ENCODE data around the gene SPAG9.

The SPAG9 gene

DNA sequence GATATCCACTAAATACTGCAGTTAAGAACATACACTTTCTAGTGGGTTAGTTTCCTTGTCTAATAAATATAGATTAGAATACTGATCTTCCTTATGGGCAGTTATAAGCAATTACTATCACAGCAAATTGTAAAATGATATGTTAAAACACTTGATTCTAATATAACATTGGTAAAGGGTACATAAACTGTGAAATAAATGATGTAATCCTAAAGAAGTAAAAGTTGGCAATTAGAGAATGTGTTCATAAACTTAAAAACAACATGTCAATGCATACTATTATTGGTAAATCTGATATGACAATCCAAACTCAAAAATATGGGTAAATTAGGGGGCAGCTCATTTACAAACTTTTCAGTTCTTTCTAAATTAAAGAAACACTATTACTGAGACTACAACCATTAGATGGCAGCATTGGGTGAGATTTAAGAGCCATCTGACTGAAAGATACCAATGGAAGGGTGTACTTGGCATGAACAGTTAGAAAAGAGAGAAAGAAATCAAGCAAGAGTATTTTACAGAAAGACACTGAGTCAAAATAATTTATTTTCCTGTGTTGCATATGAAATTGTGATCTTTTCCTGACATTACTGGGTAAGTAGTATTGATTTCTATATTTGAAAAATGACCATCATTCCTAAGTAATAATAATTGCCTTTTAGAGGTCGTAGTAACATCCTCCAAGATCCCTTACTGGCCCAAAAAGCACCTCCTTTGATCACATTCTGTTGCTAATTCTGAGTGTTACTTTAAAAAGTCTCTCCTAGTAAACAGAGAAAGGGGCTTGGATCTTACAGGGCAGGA lies 119.6 kb downstream of the SPAG9 start:
- no peaks in the 10 kb centered on the region for H3K4me1 ChIP-seq (ENCODE audit: insufficient read depth, low read length)
- H3K27ac ChIP-seq (ENCODE audit: low read depth, low read length): no peak overlapping the region
- H3K9me3 ChIP-seq (ENCODE audit: low read length): no peaks in the 10 kb centered on the region
- H3K4me3 ChIP-seq (ENCODE audit: low read depth in 1 of 2, low read length in 2 of 2): no peak overlapping the region
- no peak overlapping the region for H3K9ac ChIP-seq (ENCODE audit: low read length)
- H3K27me3 ChIP-seq (ENCODE audit: control insufficient read depth in 1 of 2, insufficient read depth in 2 of 2, low read length in 2 of 2): no peaks in the 10 kb centered on the region
- peaks cover 47% of the 10 kb centered on the region for H3K36me3 ChIP-seq (ENCODE audit: insufficient read depth, low read length)

- H3K9me3 ChIP-seq (ENCODE audit: low read length): no peaks in the 10 kb centered on the region
- H3K9ac ChIP-seq (ENCODE audit: low read length): no peak overlapping the region
Measured at GRCh38 chr17:50995668-50996067, 125.0 kb downstream of the SPAG9 start.

GRCh38 chr17:50993544-50993943 lies 127.1 kb downstream of the SPAG9 start:
- Histone ChIP-seq H3K9ac (ENCODE audit: low read length) (no peak overlapping the region), H3K9me3 (ENCODE audit: low read length) (no peaks in the 10 kb centered on the region), H3K27me3 (ENCODE audit: control insufficient read depth in 1 of 2, insufficient read depth in 2 of 2, low read length in 2 of 2) (no peaks in the 10 kb centered on the region), H3K4me1 (ENCODE audit: insufficient read depth, low read length) (no peaks in the 10 kb centered on the region), H3K27ac (ENCODE audit: low read depth, low read length) (no peak overlapping the region), H3K36me3 (ENCODE audit: insufficient read depth, low read length) (peaks cover 76% of the 10 kb centered on the region), H3K4me3 (ENCODE audit: low read depth in 1 of 2, low read length in 2 of 2) (no peak overlapping the region)

More at GRCh38 chr17:50995668-50996067, 125.0 kb downstream of the SPAG9 start:
- peaks cover 72% of the 10 kb centered on the region for H3K36me3 ChIP-seq (ENCODE audit: insufficient read depth, low read length)
- no peaks in the 10 kb centered on the region for H3K4me1 ChIP-seq (ENCODE audit: insufficient read depth, low read length)
- no peak overlapping the region for H3K27ac ChIP-seq (ENCODE audit: low read depth, low read length)
- H3K27me3 ChIP-seq (ENCODE audit: control insufficient read depth in 1 of 2, insufficient read depth in 2 of 2, low read length in 2 of 2): no peaks in the 10 kb centered on the region
- H3K4me3 ChIP-seq (ENCODE audit: low read depth in 1 of 2, low read length in 2 of 2): no peak overlapping the region

GRCh38 chr17:50989149-50989548 lies 131.5 kb downstream of the SPAG9 start:
- Histone ChIP-seq H3K36me3 (ENCODE audit: insufficient read depth, low read length) (peaks cover 68% of the 10 kb centered on the region), H3K4me3 (ENCODE audit: low read depth in 1 of 2, low read length in 2 of 2) (no peak overlapping the region), H3K9ac (ENCODE audit: low read length) (no peak overlapping the region), H3K27ac (ENCODE audit: low read depth, low read length) (no peak overlapping the region), H3K4me1 (ENCODE audit: insufficient read depth, low read length) (no peaks in the 10 kb centered on the region), H3K9me3 (ENCODE audit: low read length) (no peaks in the 10 kb centered on the region), H3K27me3 (ENCODE audit: control insufficient read depth in 1 of 2, insufficient read depth in 2 of 2, low read length in 2 of 2) (no peaks in the 10 kb centered on the region)

DNA sequence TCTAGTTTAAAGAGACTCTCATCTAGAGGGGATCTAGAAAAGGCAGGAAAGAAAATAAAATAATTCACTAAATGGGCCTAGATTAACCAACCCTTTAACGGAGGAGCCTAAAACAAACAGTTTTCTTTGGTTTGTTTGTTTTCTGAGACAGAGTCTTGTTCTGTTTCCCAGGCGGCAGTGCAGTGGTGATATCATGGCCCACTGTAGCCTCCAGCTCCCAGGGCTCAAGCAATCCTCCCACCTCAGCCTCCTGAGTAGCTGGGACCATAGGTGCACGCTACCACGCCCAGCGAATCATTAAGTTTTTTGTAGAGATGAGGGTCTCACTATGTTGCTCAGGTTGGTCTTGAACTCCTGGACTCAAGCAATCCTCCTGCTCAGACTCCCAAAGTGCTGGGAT lies 132.2 kb downstream of the SPAG9 start:
- Histone ChIP-seq H3K27me3 (ENCODE audit: control insufficient read depth in 1 of 2, insufficient read depth in 2 of 2, low read length in 2 of 2) (no peaks in the 10 kb centered on the region), H3K9ac (ENCODE audit: low read length) (no peak overlapping the region), H3K4me3 (ENCODE audit: low read depth in 1 of 2, low read length in 2 of 2) (no peak overlapping the region), H3K9me3 (ENCODE audit: low read length) (no peaks in the 10 kb centered on the region), H3K4me1 (ENCODE audit: insufficient read depth, low read length) (no peaks in the 10 kb centered on the region), H3K36me3 (ENCODE audit: insufficient read depth, low read length) (peaks cover 63% of the 10 kb centered on the region), H3K27ac (ENCODE audit: low read depth, low read length) (no peak overlapping the region)

- no peak overlapping the region for H3K9ac ChIP-seq (ENCODE audit: low read length)
- H3K27me3 ChIP-seq (ENCODE audit: control insufficient read depth in 1 of 2, insufficient read depth in 2 of 2, low read length in 2 of 2): no peaks in the 10 kb centered on the region
- H3K36me3 ChIP-seq (ENCODE audit: insufficient read depth, low read length): peaks cover 58% of the 10 kb centered on the region
- no peak overlapping the region for H3K27ac ChIP-seq (ENCODE audit: low read depth, low read length)
- H3K4me1 ChIP-seq (ENCODE audit: insufficient read depth, low read length): no peaks in the 10 kb centered on the region
- no peaks in the 10 kb centered on the region for H3K9me3 ChIP-seq (ENCODE audit: low read length)
- no peak overlapping the region for H3K4me3 ChIP-seq (ENCODE audit: low read depth in 1 of 2, low read length in 2 of 2)
Measured at GRCh38 chr17:50986989-50987660, 133.5 kb downstream of the SPAG9 start.

- no peak overlapping the region for H3K9ac ChIP-seq (ENCODE audit: low read length)
- H3K27ac ChIP-seq (ENCODE audit: low read depth, low read length): no peak overlapping the region
- no peaks in the 10 kb centered on the region for H3K9me3 ChIP-seq (ENCODE audit: low read length)
- peaks cover 65% of the 10 kb centered on the region for H3K36me3 ChIP-seq (ENCODE audit: insufficient read depth, low read length)
- H3K4me1 ChIP-seq (ENCODE audit: insufficient read depth, low read length): no peaks in the 10 kb centered on the region
- no peak overlapping the region for H3K4me3 ChIP-seq (ENCODE audit: low read depth in 1 of 2, low read length in 2 of 2)
- no peaks in the 10 kb centered on the region for H3K27me3 ChIP-seq (ENCODE audit: control insufficient read depth in 1 of 2, insufficient read depth in 2 of 2, low read length in 2 of 2)
Measured at GRCh38 chr17:50981279-50981678, 139.4 kb downstream of the SPAG9 start.

GRCh38 chr17:50979524-50979927 lies 141.1 kb downstream of the SPAG9 start:
- Histone ChIP-seq H3K36me3 (ENCODE audit: insufficient read depth, low read length) (peaks cover 63% of the 10 kb centered on the region), H3K9ac (ENCODE audit: low read length) (no peak overlapping the region), H3K27ac (ENCODE audit: low read depth, low read length) (no peak overlapping the region), H3K27me3 (ENCODE audit: control insufficient read depth in 1 of 2, insufficient read depth in 2 of 2, low read length in 2 of 2) (no peaks in the 10 kb centered on the region), H3K9me3 (ENCODE audit: low read length) (no peaks in the 10 kb centered on the region), H3K4me3 (ENCODE audit: low read depth in 1 of 2, low read length in 2 of 2) (no peak overlapping the region), H3K4me1 (ENCODE audit: insufficient read depth, low read length) (no peaks in the 10 kb centered on the region)

DNA sequence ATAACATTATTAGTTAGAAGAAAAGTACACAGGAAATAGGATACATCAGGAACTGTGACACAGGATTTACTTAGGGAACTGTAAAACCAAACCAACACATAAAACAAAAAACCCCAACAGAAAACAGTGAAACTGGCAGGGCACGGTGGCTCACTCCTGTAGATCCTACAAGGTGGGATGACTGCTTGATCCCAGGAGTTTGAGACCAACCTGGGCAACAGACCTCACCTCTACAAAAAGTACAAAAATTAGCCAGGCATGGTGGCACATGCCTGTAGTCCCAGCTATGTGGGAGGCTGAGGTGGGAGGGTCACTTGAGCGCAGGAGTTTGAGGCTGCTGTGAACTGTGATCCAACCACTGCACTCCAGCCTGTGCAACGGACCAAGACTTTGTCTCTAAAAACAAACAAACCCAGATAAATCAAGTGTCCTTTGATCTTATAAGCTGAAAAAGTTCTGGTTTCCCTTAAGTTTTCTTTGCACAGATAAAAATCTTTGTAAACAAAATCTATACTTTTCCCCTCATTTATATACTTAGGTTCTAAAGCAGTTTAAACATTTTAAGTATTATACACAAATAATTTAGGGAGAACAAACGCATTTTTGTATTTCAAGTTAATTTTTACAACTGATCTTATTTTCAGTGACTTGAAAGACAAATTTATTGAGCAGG lies 143.0 kb downstream of the SPAG9 start:
- no peak overlapping the region for H3K27ac ChIP-seq (ENCODE audit: low read depth, low read length)
- H3K36me3 ChIP-seq (ENCODE audit: insufficient read depth, low read length): peaks cover 62% of the 10 kb centered on the region
- H3K9me3 ChIP-seq (ENCODE audit: low read length): no peaks in the 10 kb centered on the region

DNA sequence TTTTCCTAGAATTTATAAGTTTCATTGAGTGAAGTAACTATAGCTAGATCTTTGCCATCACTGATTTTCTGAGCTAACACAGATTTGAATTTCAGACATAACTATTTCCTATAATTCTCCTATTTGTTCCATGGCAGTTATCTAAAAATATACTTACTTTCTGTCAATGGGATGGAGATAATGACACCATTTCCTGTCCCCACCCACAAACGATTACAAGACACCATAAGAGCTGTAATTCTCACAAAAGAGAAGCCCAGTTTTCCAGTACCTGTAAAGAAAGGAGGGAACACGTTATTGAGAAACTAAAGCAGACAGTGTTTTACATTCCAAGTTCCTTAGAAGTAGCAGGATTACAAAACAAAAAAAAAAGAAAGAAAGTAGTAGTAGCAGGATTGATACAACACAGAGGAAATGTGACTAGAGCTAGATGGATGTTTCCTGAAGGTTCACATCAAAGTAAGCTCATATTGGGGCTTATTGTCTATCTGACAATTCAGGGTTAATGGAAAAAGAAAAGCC lies 143.7 kb downstream of the SPAG9 start:
- H3K9me3 ChIP-seq (ENCODE audit: low read length): no peaks in the 10 kb centered on the region
- H3K27me3 ChIP-seq (ENCODE audit: control insufficient read depth in 1 of 2, insufficient read depth in 2 of 2, low read length in 2 of 2): no peaks in the 10 kb centered on the region
- H3K36me3 ChIP-seq (ENCODE audit: insufficient read depth, low read length): peaks cover 61% of the 10 kb centered on the region
- H3K9ac ChIP-seq (ENCODE audit: low read length): no peak overlapping the region
- no peaks in the 10 kb centered on the region for H3K4me1 ChIP-seq (ENCODE audit: insufficient read depth, low read length)
- no peak overlapping the region for H3K27ac ChIP-seq (ENCODE audit: low read depth, low read length)
- H3K4me3 ChIP-seq (ENCODE audit: low read depth in 1 of 2, low read length in 2 of 2): no peak overlapping the region

More for the DNA sequence above, 143.0 kb downstream of the SPAG9 start:
- Histone ChIP-seq H3K9ac (ENCODE audit: low read length) (no peak overlapping the region), H3K4me1 (ENCODE audit: insufficient read depth, low read length) (no peaks in the 10 kb centered on the region), H3K4me3 (ENCODE audit: low read depth in 1 of 2, low read length in 2 of 2) (no peak overlapping the region), H3K27me3 (ENCODE audit: control insufficient read depth in 1 of 2, insufficient read depth in 2 of 2, low read length in 2 of 2) (no peaks in the 10 kb centered on the region)
